Caki2 (cell line): ENCODE measurements around the gene FGD3. TPM values are rescaled to one million over a fixed set of nuclear protein-coding genes. Genes with fewer than 3 reads are reported as not detected.

Source experiments
- DNase-seq: peaks from one replicate; pipeline ENCODE4 v3.0.0-alpha.2; 2015; ENCODE audit warnings: low read depth
- in situ Hi-C: cut with HindIII; loops from 2 replicates; pipeline ENCODE4 v1.10.0; 2016; ENCODE audit warnings: low sequenced_read_pairs, low pct_unique_long_range_greater_than_20kb, mixed read lengths
- total RNA-seq: library from RNA; depleted of rRNA; stranded (reverse); fragments of >200 nt; shearing (Covaris generic); gene quantifications from 2 replicates; pipeline ENCODE4 v1.2.3, GENCODE V29; 2014; ENCODE audit warnings: low replicate concordance

Gene FGD3
- total RNA-seq, 1 experiment from 2014 or later: not detected

DNA sequence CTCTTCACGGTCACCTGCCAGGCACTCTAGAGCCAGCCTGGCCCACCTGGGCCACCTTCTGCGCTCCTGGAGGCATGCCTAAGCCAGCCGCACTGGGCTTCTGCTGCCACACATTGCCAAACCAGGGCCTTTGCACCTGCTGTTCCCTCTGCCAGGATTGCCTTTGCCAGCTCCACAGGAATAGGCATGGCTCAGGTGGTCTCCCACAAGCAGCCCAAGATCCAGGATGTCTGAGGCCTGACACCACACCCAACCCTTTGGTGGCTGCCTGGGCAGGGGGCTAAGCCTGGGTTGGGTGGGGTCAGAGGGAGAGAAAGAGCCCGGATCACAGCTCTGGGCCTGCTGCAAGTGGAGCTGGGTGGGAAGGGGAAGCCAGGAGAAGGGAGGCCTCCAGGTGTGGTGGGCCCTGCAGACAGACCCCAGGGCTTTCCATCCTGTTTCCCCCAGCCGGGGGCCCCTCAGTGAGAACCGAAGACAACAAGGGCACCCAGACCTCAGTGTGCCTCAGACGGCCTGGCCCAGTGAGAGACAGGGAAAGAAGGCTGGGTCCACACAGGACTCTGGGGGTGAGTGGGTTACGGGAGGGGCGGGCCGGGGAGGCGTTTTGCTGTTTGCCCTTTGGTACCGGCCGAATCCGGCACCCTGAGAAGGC lies 110.5 kb downstream of the FGD3 start:
- in situ Hi-C loops: no loop called here
- DNase-seq: no peak

DNA sequence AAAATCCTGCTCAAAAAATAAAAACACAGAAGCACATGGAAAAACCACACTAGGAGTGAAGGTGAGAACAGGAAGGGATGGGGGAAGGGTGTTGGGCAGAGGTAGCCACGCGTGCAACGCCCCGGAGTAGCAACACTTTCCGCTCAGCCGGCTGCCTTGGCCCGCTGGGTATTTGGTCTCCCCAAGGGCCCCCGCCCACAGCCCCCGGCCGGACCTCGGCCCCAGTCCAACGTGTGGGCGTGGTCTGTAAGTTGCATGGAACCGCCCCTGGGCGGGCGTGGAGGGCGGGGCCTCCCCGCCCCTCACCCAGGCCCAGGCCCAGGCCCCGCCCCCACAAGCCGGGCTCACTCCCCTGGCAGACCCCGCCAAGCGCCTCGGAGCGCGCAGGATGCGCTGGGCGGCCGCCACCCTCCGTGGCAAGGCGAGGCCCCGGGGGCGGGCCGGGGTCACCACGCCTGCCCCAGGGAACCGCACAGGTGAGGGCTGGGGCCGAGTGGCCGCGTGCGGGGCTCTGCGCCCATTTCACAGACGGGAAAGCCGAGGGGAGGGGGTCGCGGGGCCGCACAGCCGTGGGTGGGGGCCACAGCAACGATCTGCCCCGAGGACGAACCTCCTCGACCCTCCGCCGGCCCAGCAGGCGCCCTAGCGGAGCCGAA lies 111.2 kb downstream of the FGD3 start, which contains the start of gene SUSD3:
Gene SUSD3, plus strand, starts transcription at position 347 of the 656 bp plus-strand sequence. Its CDS starts 42 bp downstream, at position 389.
- DNase-seq: peak; percentile 14

DNA sequence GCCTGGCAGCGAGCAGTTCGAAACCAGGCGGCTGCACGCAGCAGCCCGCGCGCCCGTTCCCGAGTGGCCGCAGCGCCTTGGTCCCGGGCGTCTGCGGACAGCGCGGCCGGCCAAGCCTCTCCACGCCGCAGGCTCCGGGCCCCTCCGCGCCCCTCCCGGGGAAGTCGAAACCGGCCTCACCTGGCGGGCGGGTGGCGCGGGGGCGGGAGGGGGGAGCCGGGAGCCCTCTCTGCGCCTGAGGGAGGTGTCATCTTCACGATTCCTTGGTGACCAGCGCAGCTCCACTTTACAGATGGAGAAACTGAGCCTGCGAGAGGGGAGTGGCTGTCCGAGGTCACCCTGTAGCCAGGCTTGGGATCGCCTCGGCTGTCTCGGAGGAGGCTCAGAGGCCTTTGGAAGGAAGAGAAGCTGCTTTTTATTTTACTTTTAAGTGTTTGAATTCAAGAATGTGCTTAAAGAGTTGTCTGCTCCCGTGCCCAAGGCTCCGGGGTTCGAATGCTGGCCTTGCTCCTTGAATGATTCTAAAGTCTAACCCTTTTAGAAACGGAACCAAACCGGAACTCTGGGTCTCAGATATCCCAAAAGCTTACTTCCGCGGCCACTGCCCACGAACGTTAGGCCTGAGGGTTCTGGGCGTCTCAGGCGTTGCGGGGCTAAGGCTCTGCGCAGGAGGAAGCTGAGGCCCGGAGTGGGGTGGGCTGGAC lies 111.8 kb downstream of the FGD3 start:
- in situ Hi-C loops: no loop called here
- DNase-seq: no peak

More for the DNA sequence above, 111.2 kb downstream of the FGD3 start, which contains the start of gene SUSD3:
- in situ Hi-C loops: no loop called here

DNA sequence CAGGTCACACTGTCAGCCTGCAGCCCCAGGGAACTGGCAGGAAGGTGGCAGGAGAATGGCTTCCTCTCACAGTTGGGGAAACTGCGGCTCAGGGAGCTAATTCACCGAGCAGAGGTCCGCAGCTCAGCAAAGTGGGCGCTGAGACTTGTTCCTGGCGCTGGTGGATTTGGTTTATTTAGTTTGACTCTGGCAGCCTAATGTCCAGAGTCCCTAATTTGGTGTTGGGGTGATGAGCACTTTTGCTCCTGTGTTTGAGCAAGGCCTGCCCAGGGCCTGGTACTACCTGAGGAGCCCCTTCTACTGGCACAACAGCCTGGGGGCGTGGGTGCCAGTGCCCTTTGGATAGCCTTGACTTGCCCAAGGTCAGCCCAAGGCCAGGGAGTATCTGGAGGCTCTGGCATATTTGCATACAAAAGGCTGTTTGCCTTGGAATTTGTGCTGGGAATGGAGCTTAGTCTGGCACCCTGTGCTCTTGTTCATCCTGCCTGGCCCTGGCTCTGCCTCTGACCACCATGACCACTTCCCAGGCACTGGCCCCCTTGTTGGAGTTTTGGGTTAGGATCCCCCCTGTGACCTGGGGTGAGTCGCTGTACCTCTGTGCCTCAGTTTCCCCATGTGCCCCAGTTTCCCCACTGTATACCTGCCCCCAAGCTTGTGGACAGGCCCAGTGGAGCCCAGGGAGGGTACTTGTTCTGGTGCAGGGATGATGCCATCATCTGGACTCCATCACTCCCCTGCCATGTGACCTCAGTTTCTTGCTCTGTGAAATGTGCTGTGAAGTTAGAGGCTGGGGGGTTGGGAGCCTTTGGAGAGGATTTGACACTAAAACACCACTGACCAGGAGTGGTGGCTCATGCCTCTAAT lies 112.6 kb downstream of the FGD3 start:
- DNase-seq: no peak
- in situ Hi-C loops: no loop called here

DNA sequence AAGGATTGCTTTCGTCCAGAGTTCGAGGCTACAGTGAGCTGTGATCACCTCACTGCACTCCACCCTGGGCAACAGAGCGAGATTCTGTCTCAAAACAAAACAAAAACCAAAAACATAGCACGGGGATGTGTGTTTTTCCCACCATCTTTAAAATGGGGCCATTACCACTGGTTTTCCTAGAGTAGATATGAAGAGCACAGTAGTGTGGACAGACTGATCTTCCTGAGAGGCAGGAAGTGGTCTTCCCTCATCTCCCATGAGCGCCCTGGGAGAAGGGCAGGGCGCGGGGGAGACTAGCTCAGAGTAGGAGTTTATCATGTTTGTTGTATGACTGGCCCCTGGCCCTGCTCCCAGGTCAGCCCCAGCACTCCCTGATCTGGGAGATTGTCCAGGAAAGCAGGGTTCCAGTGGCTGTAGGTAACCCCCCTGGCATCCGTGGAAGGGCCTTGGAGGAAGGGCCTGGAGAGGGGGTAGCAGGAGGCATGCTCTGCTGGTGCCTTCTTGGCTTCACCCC lies 113.5 kb downstream of the FGD3 start:
- in situ Hi-C loops: no loop called here
- no peak for DNase-seq

DNA sequence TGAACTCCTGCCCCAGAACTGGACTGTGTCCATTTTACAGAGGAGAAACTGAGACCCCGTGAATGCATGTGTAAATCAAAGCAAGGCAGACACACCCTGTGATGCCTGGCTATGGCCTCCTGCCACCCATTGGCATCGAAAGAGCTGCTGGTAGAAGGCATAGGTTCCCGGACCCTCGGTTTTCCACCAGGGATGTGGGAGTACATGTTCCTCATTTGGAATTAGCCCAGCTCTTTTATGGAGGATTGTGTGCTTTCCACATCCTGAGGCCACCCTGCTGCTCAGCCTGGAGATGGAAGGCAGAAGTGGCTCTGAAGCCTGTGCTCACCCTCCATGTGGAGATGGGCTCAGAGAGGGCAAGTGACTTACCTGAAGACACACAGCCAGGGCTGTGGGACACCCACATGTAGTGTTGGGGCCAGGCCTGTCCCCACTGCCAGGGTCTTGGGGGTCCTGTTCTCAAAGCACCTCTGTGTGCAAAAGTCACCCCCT lies 114.0 kb downstream of the FGD3 start:
- DNase-seq: no peak
- in situ Hi-C loops: no loop called here

DNA sequence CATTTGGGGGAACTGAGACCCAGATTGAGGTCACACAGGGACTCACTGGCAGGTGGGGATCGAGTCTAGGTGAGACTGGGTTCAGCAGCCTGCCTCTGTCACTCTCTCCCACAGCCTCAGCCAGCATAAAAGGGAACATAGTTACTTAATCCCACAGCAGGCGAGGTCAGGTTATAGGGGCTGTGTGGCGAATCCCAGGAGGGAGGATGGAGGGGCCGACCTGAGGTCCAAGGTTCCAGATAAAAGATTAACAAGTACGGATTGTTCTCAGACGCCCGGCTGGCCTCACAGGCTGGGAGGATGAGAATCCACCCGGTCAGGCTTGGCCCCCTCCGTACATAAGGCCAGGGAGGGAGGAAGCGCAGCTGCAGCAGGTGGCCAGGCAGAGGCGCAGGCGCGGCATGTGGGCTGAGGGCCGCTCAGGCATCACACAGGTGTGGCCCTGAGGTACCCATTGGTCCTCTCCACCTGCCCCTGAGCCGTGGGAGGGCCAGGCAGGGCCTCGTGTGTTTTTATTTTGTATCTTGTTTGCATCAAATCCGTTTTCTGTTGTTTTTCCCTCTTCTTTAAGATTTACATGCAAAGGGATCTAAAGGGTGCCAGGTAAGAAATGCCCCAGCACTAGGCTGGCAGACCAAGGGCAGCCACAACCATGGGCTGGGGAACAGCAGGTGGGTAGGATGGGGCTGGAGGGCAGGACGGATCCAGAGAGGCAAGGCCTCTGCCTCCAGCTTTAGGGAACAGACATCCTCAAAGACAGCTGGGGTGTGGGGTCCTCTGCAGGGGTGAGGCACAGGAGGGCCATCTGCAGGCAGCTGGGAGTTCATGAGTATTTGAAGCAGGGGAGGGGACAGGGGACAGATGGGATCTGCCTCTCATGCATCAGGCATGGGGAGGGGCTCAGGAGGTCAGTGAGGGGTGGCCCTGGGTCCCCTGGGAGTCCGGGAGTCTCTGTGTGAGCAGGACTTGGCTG lies 114.8 kb downstream of the FGD3 start:
- in situ Hi-C loops: no loop called here
- DNase-seq: no peak

DNA sequence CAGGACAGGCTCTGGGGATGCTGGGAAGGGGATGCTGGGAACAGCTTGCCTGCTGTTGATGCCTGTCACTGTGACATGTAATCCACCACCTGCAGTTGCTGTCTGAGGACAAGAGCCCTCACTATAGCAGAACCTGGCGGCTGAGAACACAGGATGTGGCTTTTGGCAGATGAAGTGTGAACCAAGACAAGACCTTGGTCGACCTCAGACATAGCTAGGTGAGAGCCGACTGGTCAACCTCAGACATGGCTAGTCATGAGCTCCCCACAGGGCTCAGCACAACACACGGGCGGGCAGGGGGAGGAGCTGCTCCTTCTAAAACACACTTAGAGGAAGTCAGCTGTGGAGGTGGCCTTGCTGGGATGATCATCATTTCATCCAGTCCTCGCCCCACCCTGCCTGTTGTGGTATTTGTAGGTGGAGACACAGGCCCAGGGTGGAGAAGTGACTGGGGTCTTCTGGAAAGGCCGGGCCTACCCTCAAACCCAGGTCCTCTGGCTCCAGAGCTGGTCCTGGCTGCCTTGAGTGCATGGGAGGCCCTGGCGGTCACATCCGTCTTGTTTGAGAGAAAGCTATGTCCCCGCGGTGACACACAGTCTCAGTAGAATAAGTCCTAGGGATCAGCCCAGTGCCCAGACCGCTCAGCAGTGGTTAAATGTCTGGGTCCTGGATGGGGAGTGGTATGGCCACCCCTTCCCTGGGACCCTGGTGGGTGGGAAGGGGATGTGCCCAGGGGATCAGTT lies 117.2 kb downstream of the FGD3 start:
- in situ Hi-C loops: no loop called here

DNA sequence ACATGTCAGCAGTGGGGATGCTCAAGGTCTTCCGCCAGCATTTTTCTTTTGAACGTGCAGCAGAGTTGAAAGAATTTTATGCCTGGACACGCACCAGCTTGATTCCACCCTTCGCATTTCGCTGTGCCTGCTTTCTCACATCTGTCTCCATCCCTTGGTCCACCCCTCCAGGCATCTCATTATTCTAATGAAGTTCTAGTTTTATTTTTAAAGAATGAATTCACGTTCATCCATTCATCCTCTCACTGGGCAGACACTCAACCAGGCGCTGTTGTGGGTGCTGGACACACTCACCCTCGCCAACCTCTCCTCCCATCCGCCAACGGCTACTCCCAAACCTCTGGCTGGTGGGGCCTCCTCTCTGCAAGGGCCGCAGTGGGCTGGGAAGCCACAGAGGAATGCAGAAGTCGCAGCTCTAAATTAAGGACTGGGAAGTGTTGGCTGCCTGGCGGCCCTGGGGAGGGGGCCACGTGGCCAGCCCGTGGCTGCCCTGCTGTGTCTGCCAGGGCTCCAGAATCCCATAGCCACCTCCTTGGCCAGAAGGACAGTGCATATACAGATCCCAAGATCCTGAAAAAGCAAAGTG lies 117.9 kb downstream of the FGD3 start:
- in situ Hi-C loops: no loop called here
- no peak for DNase-seq

More for the DNA sequence above, 117.2 kb downstream of the FGD3 start:
- no peak for DNase-seq

DNA sequence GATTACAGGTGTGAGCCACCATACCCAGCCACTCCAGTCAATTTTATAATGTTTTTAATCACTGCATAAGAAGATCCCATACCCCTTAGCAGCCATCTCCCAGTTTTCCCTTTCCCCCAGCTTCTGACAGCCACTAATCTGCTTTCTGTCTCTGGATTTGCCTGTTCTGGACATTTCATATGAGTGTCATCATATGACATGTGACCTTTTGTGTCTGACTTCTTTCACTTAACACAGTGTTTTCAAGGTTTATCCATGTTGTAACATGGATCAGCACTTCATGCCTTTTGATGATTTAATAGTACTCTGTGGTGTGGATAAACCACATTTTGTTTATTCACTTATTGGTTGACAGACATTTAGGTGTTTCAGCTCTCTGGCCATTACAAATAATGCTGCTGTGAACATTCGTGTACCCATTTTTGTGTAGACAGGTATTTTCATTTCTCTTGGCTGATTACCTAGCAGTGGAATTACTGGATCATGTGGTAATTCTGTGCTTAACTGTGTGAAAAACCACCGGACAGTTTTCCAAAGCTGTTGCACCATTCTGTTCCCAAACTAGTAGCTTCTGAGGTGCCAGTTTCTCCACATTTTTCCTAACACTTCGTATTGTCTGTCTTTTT lies 119.8 kb downstream of the FGD3 start:
- in situ Hi-C loops: no loop called here
- no peak for DNase-seq

DNA sequence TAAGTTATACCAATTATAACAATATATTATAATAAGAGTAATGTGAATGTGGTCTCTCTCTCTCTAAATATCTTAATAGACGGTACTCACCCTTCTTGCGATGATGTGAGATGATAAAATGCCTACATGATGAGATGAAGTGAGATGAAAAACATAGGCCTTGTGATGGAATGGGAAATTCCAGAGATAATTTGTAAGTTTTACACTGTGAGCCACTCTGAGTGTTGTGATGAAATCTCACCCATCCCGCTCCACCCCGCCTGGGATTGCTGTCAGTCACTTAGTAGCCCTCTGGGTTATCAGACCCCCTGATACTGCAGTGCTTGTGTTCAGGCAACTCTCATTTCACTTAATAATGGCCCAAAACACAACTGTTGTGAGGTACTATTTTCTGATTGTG lies 121.6 kb downstream of the FGD3 start:
- no peak for DNase-seq
- in situ Hi-C loops: no loop called here

DNA sequence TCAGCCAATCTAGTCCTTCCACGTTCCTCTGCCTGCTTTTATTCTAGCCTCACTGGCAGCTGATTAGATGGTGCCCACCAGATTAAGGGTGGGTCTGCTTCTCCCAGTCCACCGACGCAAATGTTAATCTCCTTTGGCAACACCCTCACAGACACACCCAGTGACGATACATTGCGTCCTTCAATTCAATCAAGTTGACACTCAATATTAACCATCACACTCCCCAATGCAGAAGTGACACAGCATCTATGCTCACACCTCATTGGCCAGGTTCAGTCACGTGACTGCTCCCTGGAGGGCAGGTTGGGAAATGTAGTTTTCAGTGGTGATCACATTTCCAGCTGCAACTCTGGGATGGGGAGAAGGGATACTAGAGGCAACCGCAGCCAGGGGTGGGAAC lies 124.1 kb downstream of the FGD3 start:
- DNase-seq: peak; percentile 7
- in situ Hi-C loops: no loop called here

DNA sequence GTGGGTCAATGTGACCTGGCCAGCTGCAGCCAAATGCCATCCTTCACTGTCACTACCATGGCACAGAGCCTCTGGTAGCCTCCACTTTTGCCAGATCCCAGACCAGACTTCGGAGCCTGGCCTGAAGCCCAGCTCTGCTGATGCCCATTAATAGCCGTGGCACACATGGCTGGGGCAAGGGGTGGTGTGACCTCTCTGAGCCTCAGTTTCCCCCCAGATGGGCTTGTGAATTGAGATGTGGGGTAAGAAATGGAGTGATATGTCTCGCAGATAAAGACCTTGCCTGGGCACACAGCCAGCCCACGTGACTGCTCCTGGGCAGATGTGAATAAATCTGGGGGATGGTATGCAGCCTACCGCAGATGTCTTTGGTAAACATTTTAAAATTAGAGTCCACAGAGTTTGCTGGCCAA lies 125.1 kb downstream of the FGD3 start:
- DNase-seq: no peak
- in situ Hi-C loops: no loop called here

DNA sequence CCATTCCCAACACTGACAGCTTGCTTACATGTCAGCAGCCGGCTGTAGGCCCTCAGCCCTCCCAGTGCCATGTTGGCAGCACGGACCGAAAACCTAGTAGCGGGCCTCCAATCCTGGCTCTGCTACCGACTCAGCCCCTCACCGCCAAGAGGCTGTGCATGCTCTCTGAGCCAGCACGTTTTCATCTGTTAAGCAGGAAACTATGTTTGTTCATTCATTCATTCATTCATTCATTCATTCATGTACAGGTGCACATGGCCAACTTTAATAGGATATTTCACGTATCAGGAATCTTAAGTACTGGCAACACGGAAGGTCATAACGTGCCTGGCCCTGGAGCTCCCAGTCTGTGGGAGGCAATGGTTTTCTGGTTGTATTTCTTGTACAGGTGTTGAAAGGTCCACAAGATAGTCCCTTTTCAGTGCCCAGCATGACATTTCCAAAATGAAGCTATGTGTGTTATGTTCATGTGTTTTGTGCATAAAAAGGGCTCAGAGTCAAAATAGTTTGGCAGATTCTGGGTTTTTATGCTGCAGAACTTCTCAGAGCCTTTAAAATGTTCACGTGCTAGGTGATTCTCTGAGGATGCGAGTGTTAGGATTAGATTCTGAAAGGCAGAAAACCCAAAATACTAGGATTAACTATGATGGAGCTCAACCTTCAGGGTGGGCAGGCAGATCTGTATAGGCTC lies 128.9 kb downstream of the FGD3 start:
- in situ Hi-C loops: no loop called here
- DNase-seq: no peak

DNA sequence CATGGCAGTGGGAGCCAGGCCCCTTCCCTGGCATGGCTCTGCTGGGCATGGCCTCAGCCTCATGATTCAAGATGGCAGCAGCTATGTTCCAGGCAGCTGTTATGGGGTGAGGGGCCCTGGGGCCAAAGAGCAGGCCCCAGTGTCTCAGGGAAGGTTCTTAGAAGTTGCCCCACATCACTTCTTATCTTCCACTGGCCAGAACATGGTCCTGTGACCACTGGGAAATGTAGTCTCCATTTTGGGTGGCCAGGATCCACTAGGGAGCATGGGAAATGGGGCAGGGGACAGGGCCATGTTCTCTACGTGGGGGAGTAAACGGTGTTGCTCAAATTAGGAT lies 129.4 kb downstream of the FGD3 start:
- in situ Hi-C loops: no loop called here
- DNase-seq: no peak
